GM13977 (cell line): ENCODE results near the gene SPAG5.

ENCODE experiments used
- DNase-seq: peaks from one replicate; pipeline ENCODE4 v3.0.0; 2012; ENCODE audit warnings: low spot score
- CTCF ChIP-seq: IDR thresholded peaks from 2 replicates; pipeline ENCODE4 v1.5.1; 2012; ENCODE audit warnings: mild to moderate bottlenecking, control low read depth; ENCODE audit not compliant: insufficient read depth; ENCODE audit errors: extremely low read depth, missing control alignments
- in situ Hi-C: fragments of 300-500 bp; cut with MboI; formaldehyde crosslinking; loops from one replicate; pipeline ENCODE4 v1.12.0; 2022; ENCODE audit warnings: low sequenced_read_pairs, low pct_unique_long_range_greater_than_20kb, mixed read lengths, inconsistent platforms; ENCODE audit not compliant: unreplicated experiment

Gene SPAG5

GRCh38 chr17:28545787-28546415 is 52.9 kb downstream of the SPAG5 start:
- no peak for TF ChIP-seq CTCF
- no peak for DNase-seq
- in situ Hi-C loops, result loop anchor here (5.0 to 25.0 kb wide), 2 partner anchors 49 to 159 kb away; no protein-coding TSS in a partner anchor

- TF ChIP-seq CTCF, result no peak
- in situ Hi-C loops, result loop anchor here (5.0 to 25.0 kb wide), 2 partner anchors 48 to 158 kb away; no protein-coding TSS in a partner anchor
- DNase-seq, result no peak
These were observed 53.7 kb downstream of the SPAG5 start for GRCh38 chr17:28545141-28545503.

GRCh38 chr17:28544402-28545140 is 54.3 kb downstream of the SPAG5 start:
- in situ Hi-C loops, result loop anchor here (5.0 to 25.0 kb wide), 2 partner anchors 47 to 157 kb away; no protein-coding TSS in a partner anchor

GRCh38 chr17:28541439-28541838 is 57.4 kb downstream of the SPAG5 start:
- no peak for DNase-seq
- TF ChIP-seq CTCF, result no peak
- in situ Hi-C loops, result loop anchor here (25.0 kb wide), 1 partner anchor 154 kb away; no protein-coding TSS in a partner anchor

More at GRCh38 chr17:28544402-28545140, 54.3 kb downstream of the SPAG5 start:
- no peak for DNase-seq
- TF ChIP-seq CTCF, result no peak

GRCh38 chr17:28540231-28540630 is 58.6 kb downstream of the SPAG5 start:
- TF ChIP-seq CTCF, result no peak
- DNase-seq, result peak; percentile 13
- in situ Hi-C loops, result loop anchor here (25.0 kb wide), 1 partner anchor 153 kb away; no protein-coding TSS in a partner anchor

GRCh38 chr17:28538296-28538895 is 60.4 kb downstream of the SPAG5 start:
- no peak for TF ChIP-seq CTCF
- DNase-seq, result no peak
- in situ Hi-C loops, result loop anchor here (25.0 kb wide), 1 partner anchor 151 kb away; no protein-coding TSS in a partner anchor
